ENCODE results near the gene HMX3. TPM values are rescaled to one million over a fixed set of nuclear protein-coding genes. Genes with fewer than 3 reads are reported as not detected.

The HMX3 gene
- total RNA-seq, 1 donor from 2014 or later, result not detected

GRCh38 chr10:123132576-123133477, 2.9 kb upstream of the HMX3 start:
- intact Hi-C loops (cut with DNase I), result loop anchor here (5.0 to 10.0 kb wide), 2 partner anchors 424 to 832 kb away; no protein-coding TSS in a partner anchor
- ATAC-seq (ENCODE audit: poor library complexity) (peak; percentile 94), DNase-seq (peak; percentile 87)

DNA sequence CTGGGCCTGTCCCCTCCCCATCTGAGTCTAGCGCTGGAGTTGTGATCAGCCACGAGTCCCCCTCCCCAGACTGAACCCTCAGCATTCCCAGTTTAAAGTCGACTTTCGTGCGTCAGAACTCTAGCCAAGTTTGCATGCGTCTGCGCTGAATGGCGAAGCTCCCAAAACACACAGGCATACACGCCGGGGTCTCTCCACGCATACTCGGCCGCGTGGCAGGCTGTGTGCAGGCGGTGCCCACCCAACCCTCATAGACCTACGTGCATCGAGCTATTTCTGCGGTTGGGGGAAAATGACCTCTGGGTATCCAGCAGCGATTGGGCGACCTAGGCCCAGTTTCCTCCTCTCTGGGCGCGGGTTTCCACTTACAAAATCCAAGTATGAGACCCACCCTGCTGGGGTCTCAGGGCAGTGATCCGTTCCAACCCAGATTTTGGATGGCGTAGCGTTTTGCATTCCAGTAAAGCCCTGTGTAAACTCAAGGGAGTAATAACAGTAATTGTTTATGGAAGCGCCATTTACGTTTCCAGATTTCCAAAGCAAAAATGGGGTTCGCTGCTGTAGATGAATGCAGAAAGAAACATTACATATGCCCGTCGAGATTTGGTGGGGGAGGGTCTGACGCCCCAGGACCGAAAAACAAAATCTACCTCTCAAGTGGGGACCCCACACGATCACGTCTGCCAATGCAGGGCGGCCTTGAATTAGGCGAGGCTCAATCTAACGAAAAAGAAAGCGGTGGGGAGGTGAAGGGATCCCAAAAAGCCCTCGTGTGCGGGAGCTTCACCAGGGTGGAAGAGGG, 2.0 kb upstream of the HMX3 start:
- intact Hi-C loops (cut with DNase I), result loop anchor here (5.0 to 10.0 kb wide), 2 partner anchors 424 to 831 kb away; no protein-coding TSS in a partner anchor
- no peak for ATAC-seq (ENCODE audit: poor library complexity)
- DNase-seq, result no peak

DNA sequence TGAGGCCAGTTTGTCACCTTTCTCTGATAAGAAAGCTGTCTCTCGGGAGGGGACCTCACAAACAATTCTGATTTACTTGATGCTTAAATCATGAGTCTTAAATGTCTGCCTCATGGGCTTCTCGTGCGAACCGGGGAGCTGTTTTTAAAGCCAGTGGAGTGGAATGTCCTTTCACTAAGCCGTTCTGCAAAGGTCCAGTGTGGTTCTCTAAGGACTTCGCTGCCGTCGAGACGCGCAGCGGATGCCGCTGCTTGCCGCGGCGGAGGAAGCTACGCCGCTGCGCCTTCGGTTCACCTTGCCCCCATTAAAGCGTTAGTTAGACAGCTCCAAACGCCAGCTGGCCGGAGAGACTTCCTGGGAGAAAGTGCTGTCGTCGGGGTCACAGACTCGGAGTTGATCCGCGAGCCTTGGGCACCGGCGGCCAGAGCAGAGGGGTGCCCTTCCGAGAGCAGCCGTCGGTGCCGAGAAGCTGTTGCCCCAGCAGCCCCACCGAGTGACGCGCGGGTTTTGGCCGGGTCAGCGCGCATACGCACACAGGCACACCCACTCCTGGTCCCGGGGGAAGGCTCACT, 1.3 kb upstream of the HMX3 start:
- intact Hi-C loops (cut with DNase I), result loop anchor here (5.0 to 10.0 kb wide), 2 partner anchors 423 to 830 kb away; no protein-coding TSS in a partner anchor
- ATAC-seq (ENCODE audit: poor library complexity) (no peak), DNase-seq (no peak)

- ATAC-seq (ENCODE audit: poor library complexity), result no peak
- DNase-seq, result no peak
- intact Hi-C loops (cut with DNase I), result loop anchor here (5.0 to 10.0 kb wide), 2 partner anchors 422 to 830 kb away; no protein-coding TSS in a partner anchor
Measured at GRCh38 chr10:123134915-123135414, 805 bp upstream of the HMX3 start.

GRCh38 chr10:123136221-123136805, 543 bp downstream of the HMX3 start:
- DNase-seq, result no peak
- ATAC-seq (ENCODE audit: poor library complexity), result no peak
- intact Hi-C loops (cut with DNase I), result loop anchor here (10.0 kb wide), 1 partner anchor 828 kb away; no protein-coding TSS in a partner anchor

- intact Hi-C loops (cut with DNase I), result loop anchor here (10.0 kb wide), 1 partner anchor 828 kb away; no protein-coding TSS in a partner anchor
- ATAC-seq (ENCODE audit: poor library complexity) (no peak), DNase-seq (no peak)
Measured at GRCh38 chr10:123136806-123137642, 1.3 kb downstream of the HMX3 start.

DNA sequence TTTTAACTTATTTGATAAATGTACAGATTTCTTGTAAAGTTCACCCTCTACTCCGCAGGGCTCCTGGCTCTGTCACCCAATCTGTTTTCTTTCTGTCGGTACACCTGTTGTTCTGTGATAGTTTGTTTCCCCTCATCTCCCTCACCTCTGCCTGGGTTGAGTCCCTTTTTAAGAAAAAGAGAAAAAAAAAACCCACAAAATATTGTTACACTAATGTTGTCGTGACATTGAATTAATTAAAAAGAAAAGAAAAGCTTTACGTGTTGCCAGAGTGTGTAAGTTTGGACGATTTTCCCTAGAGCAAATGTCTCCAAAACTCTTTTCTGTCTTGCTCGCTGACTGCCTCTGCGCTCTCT, 3.4 kb downstream of the HMX3 start:
- ATAC-seq (ENCODE audit: poor library complexity), result no peak
- intact Hi-C loops (cut with DNase I), result loop anchor here (10.0 kb wide), 1 partner anchor 826 kb away; no protein-coding TSS in a partner anchor
- no peak for DNase-seq

- no peak for DNase-seq
- no peak for ATAC-seq (ENCODE audit: poor library complexity)
- intact Hi-C loops (cut with DNase I), result loop anchor here (10.0 kb wide), 1 partner anchor 825 kb away; no protein-coding TSS in a partner anchor
Measured at GRCh38 chr10:123139521-123140163, 3.9 kb downstream of the HMX3 start.

DNA sequence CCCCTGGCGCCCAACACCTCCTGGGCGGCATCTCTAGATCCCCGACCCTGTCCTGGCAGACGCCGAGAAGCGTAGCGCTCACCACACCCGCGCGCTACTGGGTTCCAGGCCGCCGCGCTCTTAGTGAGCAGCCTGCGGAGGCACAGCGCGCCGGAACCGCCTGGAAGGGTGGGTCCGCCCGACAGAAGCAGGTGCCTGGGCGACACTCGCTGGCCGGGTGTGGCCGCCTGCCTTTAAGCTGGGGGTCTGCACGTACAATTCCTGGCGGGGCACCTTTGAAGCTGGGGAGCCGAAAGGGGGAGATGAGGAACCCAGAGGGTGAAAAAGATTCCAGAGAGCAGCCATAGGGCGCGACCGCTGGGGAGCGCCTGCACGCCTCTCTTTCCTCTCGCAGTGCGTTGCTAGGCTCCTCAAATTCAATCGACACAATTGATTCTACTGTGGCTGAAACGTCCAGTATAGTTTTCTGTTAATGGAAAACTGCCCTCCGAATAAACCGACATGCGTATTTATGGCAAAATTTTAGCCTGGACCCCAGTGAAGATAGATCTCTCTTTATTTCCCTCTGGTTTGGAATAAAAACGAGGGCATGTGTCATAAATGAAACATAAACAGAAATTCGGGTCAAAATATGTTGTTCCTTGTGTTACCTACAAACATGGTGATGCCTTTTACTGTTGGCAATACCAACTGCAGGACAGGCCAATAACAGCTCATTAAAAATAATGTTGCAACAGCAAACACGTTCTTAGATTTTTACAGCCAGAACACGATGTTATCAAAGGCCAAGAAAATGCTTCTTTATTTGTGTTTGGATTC, 4.6 kb downstream of the HMX3 start:
- DNase-seq, result no peak
- ATAC-seq (ENCODE audit: poor library complexity), result no peak
- intact Hi-C loops (cut with DNase I), result no loop called here

GRCh38 chr10:123140983-123141390, 5.2 kb downstream of the HMX3 start:
- DNase-seq (no peak), ATAC-seq (ENCODE audit: poor library complexity) (no peak)
- intact Hi-C loops (cut with DNase I), result no loop called here

DNA sequence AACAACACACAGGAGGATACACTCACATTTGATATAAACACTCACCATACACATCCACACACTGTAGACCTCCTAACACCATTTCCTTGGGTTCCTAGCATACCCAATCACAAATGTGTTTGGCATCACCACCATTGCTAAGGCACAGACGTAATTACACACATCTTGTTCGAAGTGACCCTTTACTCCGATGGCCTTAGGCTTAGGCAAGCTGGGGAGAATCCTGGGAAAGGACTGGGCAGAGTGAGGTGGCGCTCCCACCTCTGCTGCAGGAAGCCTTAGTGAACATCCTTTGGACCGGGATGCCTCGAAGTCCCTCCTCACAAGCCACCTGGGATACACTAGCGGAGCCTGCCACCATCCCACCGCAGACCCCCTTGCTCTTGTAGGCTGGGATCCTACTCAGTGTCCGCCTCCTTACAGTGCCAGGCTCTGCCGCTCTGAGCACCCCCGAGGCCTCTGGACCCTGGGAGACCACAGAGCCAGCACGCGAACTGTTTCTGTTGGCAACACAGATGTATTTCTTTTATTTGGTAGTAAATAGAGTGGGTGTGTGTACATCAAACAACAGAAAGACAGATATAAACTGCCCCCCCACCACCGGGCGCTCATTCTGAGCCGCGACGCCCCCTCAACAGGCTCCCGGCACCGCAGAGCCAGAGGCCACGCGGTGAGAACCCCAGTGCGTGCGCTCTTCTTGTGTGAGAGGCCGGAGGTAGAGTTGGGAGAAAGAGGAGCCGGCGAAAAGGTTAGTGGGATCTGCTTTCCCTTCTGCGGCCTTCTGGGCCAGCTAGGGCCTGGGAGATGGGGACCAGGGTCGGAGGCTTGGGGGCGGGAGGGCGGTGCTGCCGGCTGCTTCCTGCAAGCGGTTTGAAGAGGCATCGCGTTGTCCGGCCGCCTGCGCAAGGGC, 6.3 kb downstream of the HMX3 start:
- ATAC-seq (ENCODE audit: poor library complexity), result no peak
- intact Hi-C loops (cut with DNase I), result no loop called here

DNA sequence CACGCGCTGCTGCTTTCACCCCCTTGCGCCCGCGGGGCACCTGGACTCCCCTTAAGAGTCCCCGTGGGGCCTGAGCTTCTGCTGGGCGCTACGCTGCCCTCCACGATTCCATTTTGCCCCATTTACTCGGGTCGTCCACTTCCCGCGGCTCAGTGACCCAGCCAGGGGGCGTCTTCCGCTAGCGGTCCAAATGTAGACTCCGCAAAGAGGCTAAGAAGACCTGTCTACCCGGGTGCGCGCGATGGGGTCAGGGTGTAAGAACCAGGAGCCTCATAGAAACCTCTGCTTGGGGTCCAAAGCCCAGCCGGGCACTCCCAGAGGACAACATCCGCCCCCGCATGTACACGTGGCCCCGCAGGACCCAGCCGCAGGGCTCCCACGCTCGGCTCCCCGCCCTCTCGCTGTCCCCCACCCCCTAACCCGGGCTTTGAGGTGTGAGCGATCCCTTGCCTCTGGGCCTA, 7.0 kb downstream of the HMX3 start:
- no peak for DNase-seq
- intact Hi-C loops (cut with DNase I), result no loop called here
- no peak for ATAC-seq (ENCODE audit: poor library complexity)

More for the DNA sequence above, 6.3 kb downstream of the HMX3 start:
- DNase-seq, result no peak

- DNase-seq, result no peak
- intact Hi-C loops (cut with DNase I), result no loop called here
- no peak for ATAC-seq (ENCODE audit: poor library complexity)
Measured at GRCh38 chr10:123143162-123143824, 7.5 kb downstream of the HMX3 start.

DNA sequence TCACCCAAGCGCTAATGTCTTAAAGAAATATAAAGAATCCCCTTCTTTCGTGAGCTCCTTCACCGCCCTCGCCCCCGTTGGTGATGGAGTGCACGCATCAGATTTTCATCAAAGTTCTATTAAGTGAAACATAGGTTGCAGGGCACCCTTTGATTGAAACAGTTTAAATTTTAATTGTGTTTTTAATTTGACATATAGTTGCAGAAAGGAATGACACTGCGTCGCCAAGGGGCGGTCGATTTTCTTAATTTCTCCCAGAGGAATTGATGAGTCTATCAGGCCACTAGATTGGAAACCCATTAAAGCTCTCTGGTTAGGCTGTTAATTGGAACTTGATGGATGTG, 8.0 kb downstream of the HMX3 start:
- intact Hi-C loops (cut with DNase I), result no loop called here
- ATAC-seq (ENCODE audit: poor library complexity), result no peak

More for the DNA sequence above, 8.0 kb downstream of the HMX3 start:
- DNase-seq, result no peak
